GM20431 (cell line): ENCODE data around the gene ATF1.

Experiments used
- in situ Hi-C: fragments of 300-500 bp; cut with MseI, MboI; formaldehyde crosslinking; loops from one replicate; pipeline ENCODE4 v1.15.0; 2020; ENCODE audit warnings: low sequenced_read_pairs; ENCODE audit not compliant: unreplicated experiment

ATF1 gene

DNA sequence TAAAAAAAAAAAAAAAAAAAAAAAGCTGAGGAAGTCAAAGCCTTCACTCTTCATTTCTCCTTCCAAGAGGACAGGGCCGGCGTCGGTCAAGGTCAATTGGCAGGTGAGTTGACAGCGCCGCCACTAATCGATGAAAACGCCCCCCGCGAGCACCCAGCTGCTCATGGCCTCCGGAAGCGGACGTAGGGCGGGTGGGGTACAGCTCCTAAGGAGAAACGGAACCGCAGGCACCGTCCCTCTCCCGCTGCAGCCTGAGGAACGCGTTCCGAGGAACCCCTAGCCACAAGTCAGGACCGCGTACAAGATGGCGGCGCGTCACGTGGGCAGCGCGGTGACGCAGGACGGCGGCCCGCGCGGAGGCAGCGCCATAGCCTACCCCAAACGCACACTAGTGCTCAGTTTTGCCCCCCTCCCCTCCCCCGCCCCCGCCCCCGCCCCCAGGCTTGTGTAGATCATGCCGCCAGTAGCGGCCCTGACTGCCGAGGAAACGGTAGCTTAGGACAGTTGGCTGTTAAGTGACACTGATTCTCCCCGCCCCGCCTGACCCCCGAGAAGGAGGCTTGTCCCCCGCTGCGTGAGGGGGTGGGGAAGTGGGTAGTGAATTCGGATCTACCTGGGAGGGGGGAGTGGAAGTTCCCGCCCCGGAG, at the start of gene ATF1:
TSS of gene ATF1 (plus strand) at position 463 of the 647 bp plus-strand sequence. CDS start 16,045 bp downstream, outside the sequence.
- in situ Hi-C loops: no loop called here

- in situ Hi-C loops: no loop called here
Measured at GRCh38 chr12:50715174-50715573, 48.7 kb upstream of the ATF1 start.

DNA sequence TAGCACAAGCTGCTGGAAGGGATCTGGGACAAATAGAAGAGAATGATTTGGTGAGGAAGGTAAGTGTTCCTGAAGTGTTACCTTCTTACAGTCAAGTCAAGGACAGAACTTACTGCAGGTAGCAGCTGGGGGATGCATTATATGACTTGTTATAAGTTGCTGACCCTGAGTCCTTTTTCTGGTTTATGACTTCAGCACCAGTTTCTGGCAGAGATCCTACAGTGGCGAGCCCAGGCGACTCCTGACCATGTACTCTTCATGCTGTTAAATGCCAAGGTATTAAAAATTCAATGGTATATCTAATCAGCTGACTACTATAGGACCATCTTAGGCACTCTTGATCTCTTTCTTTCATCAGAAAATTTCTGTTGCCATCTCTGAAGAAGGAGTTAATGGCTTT, 45.1 kb upstream of the ATF1 start:
- in situ Hi-C loops: no loop called here

- in situ Hi-C loops: no loop called here
Measured at GRCh38 chr12:50720085-50720484, 43.8 kb upstream of the ATF1 start.

DNA sequence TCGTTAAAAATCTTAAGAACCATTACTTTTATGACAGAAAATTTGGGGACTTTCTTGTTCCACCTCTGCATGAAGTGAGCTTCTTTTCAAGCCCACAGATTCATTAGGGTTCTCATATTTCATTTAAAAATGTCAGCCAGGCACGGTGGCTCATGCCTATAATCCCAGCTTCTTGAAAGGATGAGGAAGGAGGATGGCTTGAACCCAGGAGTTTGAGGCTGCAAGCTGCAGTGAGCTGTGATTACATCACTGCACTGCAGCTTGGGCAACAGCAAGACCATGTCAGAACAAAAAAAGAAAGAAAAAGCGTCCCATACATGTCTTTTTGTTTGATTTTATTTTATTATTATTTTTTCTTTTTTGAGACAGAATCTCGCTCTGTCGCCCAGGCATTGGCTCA, 43.4 kb upstream of the ATF1 start:
- in situ Hi-C loops: no loop called here

DNA sequence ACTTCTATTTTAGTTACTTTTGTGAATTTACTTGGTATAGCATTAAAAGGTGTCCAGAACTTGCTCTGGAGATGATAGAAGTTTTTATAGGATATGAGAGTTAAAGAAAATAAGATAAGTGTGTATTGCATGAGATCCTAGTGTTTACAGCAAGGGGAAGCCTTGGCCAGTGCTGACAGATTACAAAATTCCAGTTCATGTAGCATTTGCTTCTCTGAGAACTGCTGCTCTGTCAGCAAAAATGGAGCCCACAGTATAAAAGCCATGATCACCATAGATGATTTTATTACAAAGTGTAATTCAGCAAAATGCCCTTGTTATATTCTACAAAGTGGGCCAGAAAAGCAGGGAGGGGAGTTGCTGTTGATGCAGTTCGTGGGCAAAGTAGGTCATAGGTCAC, 40.0 kb upstream of the ATF1 start:
- in situ Hi-C loops: no loop called here

- in situ Hi-C loops: no loop called here
Measured at GRCh38 chr12:50725011-50725942, 38.6 kb upstream of the ATF1 start.

DNA sequence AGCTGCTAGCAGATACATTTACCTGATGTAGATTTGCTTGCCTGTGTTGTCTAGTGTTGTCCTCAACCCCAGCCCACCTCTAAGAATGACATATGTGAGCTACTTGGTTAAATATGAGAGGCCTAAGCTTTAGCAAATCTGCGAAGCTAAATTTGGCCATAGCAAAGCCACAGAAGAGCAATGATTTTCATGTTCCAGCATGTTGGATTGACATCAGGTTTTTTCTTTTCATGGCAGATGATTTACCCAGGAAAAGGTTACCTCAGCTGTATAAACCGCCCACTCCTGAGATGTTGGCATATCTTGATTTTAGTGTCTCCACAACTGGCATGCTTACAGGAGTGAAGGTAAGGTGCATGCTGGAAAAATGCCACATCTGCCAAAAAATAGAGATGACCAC, 36.4 kb upstream of the ATF1 start:
- in situ Hi-C loops: no loop called here

- in situ Hi-C loops: no loop called here
Measured at GRCh38 chr12:50728417-50728816, 35.5 kb upstream of the ATF1 start.

DNA sequence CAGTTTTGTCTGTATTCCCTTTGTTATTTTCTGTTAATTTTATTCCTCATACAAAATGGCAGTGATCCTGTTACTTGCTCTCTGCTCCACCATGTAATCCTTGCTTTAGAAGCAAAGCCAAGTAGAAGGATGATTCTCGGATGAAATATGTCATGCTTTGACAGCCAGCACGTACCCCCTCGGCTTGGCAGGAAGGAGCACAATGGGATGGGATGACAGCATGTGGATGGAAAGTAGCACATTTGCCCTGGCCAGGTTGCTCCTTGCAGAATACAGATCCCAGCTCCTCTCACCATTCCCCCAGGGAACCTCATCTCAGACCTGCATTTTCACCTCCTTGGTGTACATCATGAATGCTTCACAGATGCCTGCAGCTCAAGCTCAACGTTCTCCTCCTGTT, 35.1 kb upstream of the ATF1 start:
- in situ Hi-C loops: no loop called here

GRCh38 chr12:50732591-50732990, 31.3 kb upstream of the ATF1 start:
- in situ Hi-C loops: no loop called here

DNA sequence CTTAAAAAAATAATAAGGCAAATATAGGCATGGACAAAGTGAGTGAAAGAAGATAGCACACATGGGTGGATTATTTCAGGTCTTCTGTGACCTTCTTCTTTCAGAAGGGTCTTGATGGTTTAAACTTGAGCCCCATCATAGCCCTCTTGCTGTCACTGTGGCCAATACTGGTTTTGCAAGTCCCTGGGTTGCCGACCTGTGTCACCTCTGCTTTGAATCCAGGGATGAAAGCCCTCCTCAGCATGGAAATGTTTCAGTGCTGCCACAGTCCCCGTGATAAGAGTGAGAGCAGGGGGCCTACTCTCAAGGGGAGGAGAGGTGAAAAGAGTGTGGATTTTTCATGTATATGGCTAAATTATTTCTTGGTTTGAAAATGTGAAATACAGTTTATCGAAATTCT, 30.2 kb upstream of the ATF1 start:
- in situ Hi-C loops: no loop called here

DNA sequence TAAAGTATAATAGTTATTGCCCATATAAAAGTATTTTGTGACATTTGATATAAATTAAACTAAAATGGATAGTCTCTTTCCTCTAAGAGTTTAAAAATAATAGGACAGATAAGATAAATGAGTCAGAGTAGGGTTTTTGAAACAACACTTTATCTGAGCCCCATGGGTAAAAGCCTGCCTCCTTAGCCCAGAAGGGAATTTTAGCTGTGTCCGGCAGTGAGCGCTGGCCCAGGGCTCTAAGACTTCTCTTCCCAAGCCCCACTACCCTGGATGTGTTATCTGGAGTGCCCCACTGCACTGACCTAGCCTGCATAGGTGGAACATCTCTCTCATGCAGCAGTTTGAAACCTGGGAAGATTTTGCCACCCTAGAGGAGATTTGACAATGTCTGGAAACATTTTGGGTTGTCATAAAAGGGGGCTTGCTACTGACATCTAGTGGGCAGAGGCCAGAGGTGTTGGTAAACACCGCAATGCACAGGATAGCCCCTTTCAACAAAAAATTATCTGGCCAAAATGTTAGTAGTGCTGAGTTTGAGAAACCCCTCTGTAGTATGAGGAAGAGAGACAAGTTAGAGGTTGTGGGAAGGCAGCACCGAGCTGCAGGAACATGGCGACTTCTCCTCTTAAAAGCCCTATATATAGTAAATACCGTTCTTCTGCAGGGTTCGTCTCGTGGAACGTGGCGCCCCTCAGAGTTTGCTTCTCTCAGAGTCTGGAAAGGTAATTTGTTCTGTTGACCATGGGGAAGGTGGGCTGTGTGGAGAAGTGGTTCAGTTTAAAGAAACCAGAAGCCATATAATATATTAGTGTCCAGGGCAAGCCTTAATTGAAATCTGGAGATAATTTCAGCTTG, 29.3 kb upstream of the ATF1 start:
- in situ Hi-C loops: no loop called here

DNA sequence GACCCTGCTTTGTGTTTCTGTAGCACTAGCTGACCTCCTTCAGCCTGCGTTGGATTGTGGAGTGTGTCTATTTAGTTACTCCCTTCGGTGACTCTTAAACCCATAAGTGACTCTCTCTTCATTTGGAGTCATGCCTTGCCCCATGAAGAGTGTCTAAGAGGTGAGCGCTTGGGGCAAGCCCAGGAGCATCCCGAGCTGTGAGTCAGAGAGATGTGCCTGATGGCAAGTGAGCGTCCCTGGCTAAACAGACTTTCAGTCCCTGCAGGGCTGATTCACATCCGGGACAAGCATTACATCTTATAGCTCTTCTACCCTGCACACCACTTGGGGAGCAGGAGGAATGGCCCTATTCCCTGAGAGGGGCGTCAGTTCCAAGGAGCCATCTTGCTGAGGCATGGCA, 24.3 kb upstream of the ATF1 start:
- in situ Hi-C loops: no loop called here

DNA sequence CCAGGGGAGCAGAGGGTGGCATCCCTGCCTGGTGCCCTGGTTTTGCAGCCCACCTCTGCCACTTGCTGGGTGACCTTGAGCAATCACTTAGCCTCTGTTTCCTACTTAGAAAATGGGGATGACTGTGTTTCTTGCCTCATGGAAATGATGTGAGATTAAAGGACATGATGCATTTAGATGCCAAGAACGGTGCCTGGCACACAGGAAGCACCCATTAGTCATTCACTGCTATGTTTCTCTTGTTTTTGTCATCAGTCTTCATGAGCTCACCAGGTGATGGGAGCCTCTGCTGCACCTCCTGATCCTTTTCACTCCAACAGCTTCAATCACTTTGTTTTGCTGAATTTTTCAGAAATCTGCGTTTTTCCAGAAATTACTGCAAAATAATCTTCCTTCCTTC, 23.6 kb upstream of the ATF1 start:
- in situ Hi-C loops: no loop called here

- in situ Hi-C loops: no loop called here
Measured at GRCh38 chr12:50742776-50743175, 21.1 kb upstream of the ATF1 start.

GRCh38 chr12:50745861-50746260, 18.0 kb upstream of the ATF1 start:
- in situ Hi-C loops: no loop called here

GRCh38 chr12:50746431-50746830, 17.5 kb upstream of the ATF1 start:
- in situ Hi-C loops: no loop called here

- in situ Hi-C loops: no loop called here
Measured at GRCh38 chr12:50747817-50748216, 16.1 kb upstream of the ATF1 start.

DNA sequence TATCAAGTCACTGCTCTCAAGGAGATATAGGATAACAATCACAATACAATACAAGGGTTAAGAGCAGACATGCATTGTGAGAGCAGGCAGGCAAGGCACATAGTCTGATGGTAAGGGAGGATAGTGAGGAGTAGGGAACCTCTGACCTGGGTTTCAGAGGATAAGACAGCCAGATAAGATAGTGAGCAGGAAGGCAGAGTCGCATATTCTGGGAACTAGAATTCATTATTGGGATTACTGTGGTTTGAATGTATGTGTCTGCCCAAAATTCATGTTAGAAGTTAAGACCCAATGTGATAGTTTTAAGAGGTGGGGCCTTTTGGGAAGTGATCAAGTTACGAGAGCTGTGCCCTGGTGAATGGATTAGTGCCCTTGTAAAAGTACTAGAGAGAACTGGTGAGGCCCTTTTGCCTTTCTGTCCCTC, 14.4 kb upstream of the ATF1 start:
- in situ Hi-C loops: no loop called here

DNA sequence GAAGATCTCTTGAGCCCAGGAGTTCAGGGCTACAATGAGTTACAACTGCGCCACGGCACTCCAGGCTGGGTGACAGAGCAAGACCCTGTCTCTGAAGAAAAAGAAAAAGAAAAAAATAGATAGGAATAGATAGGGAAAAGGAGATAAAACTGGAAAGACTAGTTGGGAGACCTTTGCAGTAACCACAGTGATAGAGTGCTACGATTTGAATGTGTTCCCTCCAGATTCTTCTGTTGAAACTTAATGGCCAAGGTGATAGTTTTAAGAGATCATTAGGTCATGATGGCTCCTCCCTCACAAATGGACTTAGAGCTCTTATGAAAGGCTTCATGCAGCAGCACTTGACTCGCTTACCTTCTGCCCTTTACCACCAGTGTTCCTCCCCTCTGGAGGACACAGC, 13.5 kb upstream of the ATF1 start:
- in situ Hi-C loops: no loop called here
